Astrocyte of the spinal cord (primary cell): ENCODE results near the gene PIK3R2.

Experiments
- DNase-seq: peaks from one replicate; pipeline ENCODE4 v3.0.0; 2011; ENCODE audit warnings: low read depth, low spot score
- H3K4me3 ChIP-seq: 2 replicates; pipeline ENCODE4 v1.5.1; 2011; ENCODE audit warnings: low read depth, mild to moderate bottlenecking, low read length, moderate library complexity
- in situ Hi-C: cut with HindIII; loops from 2 replicates; pipeline ENCODE4 v1.10.0; 2017; ENCODE audit warnings: low sequenced_read_pairs
- TF ChIP-seq, protein P1 (sequence below): IDR thresholded peaks from 2 replicates; pipeline ENCODE4 v1.5.1; 2012; ENCODE audit warnings: low read depth, mild to moderate bottlenecking, low read length, inconsistent platforms

PIK3R2 gene

DNA sequence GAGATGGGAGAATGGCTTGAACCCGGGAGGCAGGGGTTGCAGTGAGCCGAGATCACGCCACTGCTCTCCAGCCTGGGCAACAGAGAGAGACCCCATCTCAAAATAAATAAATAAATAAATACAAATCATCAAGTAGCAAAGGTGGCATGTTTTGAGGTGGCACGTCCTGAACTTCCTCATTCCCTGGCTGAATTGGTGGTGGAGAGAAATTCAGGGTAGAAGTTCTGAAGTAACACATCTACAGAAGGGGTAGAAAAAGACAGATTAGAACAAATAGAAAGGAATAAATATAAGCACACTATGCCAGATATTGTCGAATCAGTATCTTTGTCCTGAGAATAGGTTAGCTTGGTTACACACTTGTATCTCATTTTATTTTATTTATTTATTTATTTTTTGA, 27.0 kb downstream of the PIK3R2 start:
- DNase-seq: no peak
- TF ChIP-seq, protein P1, sequence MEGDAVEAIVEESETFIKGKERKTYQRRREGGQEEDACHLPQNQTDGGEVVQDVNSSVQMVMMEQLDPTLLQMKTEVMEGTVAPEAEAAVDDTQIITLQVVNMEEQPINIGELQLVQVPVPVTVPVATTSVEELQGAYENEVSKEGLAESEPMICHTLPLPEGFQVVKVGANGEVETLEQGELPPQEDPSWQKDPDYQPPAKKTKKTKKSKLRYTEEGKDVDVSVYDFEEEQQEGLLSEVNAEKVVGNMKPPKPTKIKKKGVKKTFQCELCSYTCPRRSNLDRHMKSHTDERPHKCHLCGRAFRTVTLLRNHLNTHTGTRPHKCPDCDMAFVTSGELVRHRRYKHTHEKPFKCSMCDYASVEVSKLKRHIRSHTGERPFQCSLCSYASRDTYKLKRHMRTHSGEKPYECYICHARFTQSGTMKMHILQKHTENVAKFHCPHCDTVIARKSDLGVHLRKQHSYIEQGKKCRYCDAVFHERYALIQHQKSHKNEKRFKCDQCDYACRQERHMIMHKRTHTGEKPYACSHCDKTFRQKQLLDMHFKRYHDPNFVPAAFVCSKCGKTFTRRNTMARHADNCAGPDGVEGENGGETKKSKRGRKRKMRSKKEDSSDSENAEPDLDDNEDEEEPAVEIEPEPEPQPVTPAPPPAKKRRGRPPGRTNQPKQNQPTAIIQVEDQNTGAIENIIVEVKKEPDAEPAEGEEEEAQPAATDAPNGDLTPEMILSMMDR: no peak
- no peak overlapping the region for H3K4me3 ChIP-seq
- in situ Hi-C loops: no loop called here

DNA sequence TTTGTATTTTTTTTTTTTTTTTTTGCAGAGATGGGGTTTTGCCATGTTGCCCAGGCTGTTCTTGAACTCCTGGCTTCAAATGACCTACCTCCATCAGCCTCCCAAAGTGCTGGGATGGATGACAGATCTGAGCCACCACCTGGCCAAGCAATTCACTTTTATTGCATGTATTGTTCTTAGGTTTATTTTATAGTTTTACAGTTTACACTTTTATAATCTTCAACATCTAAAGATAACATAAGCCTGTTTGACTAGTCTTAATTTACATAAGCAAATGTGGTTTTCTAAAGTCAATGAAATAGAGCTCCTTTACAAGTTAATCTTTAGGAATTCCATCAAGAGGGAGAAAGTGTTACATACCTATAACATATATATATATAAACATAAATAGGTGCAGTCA, 30.6 kb downstream of the PIK3R2 start:
- no peak overlapping the region for H3K4me3 ChIP-seq
- in situ Hi-C loops: no loop called here
- no peak for DNase-seq
- TF ChIP-seq, protein P1: no peak

DNA sequence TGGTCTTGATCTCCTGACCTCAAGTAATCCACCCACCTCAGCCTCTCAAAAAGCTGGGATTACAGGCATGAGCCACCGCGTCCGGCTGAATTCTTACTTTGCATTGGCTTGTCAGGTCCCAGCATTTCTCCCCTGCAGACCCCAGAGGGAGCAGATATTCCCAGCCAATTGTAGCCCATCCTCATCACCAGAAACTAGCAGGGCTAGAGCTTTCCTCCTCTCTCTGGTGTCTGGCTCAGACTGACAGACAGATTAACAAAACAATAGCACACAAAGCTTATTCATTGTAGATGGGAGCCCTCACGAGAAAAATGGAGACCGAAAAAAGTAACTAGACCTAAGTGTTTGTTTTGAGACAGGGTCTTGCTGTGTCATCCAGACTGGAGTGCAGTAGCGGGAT, 32.6 kb downstream of the PIK3R2 start:
- TF ChIP-seq, protein P1: no peak
- no peak for DNase-seq
- in situ Hi-C loops: no loop called here
- H3K4me3 ChIP-seq: no peak overlapping the region

DNA sequence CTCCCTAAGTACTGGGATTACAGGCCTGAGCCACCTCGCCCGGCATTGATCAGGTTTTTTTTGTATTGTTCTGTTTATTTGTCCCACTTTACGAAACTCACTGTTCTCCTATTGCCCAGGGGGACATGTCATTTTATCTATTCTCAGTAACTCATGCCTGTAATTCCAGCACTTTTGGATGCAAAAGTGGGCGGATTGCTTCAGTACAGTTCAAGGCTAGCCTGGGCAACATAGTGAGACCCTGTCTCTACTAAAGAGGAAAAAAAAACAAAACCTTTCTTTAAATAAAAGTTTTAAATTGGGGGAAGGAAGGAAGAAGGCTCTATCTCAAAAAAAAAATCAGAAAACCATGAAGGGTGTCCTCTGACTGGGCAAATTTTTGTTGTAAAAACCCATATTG, 37.3 kb downstream of the PIK3R2 start:
- in situ Hi-C loops: no loop called here
- TF ChIP-seq, protein P1: no peak
- DNase-seq: no peak
- no peak overlapping the region for H3K4me3 ChIP-seq

DNA sequence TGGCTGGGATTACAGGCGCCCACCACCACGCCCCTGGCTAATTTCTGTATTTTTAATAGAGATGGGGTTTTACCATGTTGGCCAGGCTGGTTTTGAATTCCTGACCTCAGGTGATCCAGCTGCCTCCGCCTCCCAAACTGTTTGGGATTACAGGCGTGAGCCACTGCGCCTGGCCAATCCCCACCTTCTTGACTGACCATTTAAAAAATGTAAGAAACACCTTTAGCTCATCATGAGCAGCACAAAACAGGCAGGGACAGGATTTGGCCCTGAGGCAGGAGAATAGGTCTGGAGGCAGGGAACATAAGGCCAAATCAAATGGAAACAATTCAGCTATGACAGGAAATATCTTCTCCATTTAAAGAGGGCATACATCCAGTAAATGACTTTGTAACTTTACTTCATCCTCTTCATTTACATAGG, 38.7 kb downstream of the PIK3R2 start:
- peak overlapping the region; percentile 57 for H3K4me3 ChIP-seq
- TF ChIP-seq, protein P1: no peak
- DNase-seq: no peak
- in situ Hi-C loops: no loop called here

DNA sequence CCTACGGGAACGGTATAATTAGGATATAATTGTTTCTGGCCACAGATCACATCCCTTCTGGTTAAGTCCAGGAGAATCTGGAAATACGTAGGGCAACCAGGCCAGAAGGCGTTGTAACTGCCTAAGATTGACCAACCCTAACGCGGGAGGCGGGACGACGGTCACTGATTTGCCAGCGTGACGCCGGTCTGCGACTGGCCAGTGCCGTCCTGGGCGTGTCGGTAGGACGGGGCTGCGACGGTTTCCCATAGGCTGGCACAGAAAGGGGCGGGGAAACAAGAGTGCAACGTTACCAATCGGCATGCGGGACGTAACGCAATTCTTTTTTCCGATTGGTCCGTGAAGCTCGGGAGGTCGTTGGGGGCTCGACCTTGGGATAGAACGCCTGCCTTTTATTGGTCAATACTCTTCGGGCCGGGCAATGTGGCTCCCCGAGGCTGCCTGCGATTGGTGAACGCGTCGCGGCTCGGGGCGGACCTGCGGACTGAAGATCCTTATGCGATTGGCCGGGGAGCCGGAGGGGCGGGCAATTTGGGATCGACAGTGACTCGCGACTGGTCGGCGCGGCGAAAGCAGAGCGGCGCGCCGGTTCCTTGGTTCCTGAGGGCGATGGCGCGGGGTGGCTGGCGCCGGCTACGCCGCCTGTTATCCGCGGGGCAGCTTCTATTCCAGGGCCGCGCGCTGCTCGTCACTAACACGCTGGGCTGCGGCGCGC, 39.9 kb downstream of the PIK3R2 start, which contains the start of gene MPV17L2:
Gene MPV17L2, plus strand, starts transcription at position 546 of the 715 bp plus-strand sequence. Its CDS starts 64 bp downstream, at position 610.
- DNase-seq: peak; percentile 100
- in situ Hi-C loops: no loop called here
- TF ChIP-seq, protein P1: no peak
- H3K4me3 ChIP-seq: peak within 1 kb of the TSS; percentile 81
